Measurements from ENCODE around the gene ACSF3.
"Not testable (repeated sequence)": the region's sequence is repeated elsewhere in the genome, so short reads cannot be mapped to it uniquely, and the experiment has no call there.

Gene ACSF3

DNA sequence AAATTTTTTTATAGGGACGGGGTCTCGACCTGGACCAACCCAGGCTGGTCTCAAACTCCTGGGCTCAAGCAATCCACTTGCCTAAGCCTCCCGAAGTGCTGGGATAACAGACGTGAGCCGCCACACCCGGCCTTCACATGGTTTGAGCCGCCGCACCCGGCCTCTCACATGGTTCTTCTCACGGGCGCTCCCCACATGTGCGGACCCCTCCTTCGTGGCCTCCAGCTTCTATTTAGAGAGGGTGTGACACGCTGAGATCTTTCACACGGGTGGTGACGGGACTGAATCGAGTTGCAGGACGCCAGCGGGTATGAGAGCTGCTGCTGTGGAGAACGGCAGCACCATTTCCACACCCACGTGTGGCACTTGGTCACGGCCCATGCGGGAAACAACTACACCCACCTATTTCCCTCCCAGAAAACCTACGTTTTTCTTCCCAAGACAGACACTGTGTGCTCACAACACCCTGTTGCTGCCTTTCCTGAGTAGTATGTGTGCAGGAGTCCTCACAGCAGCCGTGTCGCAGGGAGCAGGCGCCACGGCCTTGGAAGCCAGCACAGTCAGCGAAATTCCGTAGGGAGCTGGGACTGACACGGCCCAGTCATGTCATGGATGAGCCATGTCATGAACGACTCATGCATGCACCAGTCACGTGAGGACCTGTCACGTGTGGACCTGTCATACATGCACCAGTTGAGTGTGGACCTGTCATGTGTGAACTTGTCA, 20.1 kb upstream of the ACSF3 start:
- no peak for DNase-seq

DNA sequence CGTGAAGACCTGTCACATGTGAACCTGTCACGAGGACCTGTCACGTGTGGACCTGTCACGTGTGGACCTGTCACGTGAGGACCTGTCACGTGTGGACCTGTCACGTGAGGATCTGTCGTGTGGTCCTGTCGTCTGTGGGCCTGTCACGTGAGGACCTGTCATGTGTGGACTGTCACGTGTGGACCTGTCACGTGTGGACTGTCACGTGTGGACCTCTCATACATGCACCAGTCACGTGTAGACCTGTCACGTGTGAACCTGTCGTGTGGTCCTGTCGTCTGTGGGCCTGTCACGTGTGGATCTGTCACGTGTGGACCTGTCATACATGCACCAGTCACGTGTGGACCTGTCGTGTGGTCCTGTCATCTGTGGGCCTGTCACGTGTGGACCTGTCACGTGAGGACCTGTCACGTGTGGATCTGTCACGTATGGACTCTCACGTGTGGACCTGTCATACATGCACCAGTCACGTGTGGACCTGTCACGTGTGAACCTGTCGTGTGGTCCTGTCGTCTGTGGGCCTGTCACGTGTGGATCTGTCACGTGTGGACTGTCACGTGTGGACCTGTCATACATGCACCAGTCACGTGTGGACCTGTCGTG, 19.5 kb upstream of the ACSF3 start:
- DNase-seq = not testable (repeated sequence)

DNA sequence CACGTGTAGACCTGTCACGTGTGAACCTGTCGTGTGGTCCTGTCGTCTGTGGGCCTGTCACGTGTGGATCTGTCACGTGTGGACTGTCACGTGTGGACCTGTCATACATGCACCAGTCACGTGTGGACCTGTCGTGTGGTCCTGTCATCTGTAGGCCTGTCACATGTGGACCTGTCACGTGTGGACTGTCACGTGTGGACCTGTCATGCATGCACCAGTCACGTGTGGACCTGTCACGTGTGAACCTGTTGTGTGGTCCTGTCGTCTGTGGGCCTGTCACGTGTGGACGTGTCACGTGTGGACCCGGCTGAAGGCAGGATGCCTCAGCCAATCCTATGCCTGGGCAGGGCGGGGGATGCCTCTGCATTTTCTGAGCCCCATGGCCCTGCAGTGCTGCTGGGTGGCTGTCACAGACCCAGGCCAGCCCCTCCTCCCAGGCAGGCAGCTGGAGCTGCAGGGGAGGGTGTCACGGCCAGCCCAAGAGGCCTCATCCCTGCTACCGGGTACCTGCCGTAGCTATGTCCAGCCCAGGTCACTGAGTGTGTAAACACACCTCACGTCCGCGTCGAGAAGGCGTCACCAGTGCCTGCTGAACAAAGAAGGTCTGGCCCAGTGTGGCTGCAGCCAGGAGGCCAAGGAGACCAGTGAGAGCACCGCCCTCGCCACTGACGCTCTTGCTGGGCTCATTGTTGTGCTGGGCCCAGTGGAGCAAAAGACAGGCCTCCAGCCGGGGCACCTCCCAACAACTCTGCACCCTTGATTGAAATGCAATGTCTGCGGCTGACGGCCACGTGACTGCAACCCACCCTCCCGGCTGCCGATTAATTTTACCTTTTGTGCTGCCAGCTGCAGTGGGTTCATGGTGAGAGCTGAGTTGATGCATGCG, 18.6 kb upstream of the ACSF3 start:
- no peak for DNase-seq

DNA sequence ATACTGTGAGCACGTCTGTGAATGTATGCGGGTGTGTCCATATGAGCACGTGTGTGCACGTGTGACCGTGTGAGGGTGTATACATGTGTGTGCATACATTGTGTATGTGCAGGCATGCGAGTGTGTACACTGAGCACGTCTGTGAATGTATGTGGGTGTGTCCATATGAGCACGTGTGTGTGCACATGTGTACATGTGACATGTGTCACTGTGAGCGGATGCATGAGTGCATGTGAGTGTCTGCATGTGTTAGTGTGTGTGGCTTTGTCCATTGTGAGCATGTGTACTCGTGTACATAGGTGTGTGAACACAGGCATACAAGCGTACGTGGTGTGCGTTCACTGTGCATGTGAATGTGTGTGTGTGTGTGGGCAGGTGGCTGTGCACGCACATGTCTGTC, 17.5 kb upstream of the ACSF3 start:
- no peak for DNase-seq

DNA sequence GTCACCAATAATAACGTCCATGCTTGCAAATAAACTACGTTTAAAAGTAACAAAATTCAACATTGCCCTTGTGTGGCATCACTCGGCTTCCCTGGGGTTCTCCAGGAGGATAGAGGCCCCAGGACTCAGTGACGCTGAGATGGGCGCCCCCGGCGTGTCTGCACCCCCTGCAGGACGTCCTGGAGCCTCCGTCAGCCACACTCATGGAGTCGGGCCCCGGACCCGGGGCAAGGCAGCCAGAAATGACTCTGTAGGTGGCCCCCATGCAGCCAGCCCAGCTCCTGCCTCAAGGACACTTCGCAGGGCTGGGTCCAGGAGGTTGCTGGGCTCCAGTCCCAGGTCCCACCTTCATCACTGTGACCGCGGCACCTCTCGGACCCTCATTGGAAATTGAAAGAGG, 16.6 kb upstream of the ACSF3 start:
- DNase-seq = no peak

DNA sequence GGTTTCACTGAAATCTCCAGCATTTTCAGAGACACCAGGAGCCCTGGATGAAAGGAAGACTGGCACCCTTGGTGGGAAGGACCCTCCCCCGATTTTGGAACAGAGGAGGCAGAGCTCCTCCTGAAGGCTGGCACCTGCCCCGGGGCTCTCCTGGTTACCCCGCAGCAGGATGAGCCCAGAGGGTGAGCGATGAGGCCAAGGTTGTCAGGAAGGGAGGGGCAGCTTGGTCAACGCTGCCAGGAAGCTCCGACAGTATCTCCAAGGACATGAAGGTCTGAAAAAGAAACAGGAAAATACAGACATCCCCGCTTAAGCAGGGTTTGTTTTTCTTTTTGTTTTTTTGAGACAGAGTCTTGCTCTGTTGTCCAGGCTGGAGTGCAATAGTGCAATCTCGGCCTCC, 15.5 kb upstream of the ACSF3 start:
- DNase-seq = no peak

DNA sequence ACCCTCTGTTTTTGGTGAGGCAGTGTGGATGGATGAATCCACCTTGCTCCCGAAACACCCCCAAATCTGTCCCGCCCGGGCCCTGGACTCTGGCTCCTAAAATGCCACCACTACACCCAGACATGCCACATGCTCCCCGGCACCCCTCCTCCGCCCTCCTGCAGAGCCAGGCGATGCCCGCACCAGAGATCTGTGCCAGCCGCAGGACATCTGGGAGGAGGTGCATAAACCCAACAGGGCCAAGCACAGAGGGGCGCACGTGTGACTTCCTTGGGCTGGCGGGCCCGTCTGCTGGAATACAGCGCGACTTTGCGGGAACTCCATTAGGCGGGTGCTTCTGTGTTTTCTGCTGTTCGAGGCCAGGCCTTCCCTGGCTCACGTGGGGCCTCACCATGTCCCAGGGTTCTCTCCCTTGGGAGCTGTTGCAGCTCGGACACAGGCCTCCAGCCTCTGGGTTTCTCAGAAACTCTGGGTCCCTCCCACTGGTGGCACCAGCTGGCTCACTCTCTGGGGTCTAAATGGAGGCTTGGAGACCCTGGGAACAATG, 14.1 kb upstream of the ACSF3 start:
- no peak for DNase-seq

DNA sequence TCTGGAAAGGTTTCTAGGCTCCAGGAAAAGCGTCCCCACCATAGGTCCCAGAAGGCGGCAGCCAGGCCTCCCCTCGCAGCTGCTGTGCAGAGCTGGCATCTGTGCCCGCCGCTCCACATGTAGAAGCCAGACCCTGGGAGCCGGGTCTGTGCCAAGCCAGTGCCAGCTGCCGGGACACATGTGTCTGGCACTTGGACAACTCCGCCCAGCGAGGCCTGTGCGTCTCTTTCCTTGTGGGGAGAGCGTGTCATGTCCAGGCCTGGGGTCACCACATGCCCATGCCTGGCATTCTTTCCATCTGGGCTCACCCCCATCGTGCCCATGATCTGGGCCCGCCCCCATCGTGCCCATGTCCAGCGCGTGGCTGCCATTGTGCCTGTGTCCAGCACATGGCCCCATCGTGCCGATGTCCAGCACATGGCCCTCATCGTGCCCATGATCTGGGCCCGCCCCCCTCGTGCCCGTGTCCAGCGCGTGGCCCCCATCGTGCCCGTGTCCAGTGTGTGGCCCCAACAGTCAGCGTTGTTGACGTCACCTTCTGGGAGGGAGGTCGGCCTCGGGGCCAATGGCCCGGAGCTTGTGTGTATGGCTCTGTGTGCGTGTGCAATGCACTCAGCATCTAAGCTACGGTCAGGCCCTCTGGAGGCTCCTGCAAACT, 13.3 kb upstream of the ACSF3 start:
- no peak for DNase-seq

DNA sequence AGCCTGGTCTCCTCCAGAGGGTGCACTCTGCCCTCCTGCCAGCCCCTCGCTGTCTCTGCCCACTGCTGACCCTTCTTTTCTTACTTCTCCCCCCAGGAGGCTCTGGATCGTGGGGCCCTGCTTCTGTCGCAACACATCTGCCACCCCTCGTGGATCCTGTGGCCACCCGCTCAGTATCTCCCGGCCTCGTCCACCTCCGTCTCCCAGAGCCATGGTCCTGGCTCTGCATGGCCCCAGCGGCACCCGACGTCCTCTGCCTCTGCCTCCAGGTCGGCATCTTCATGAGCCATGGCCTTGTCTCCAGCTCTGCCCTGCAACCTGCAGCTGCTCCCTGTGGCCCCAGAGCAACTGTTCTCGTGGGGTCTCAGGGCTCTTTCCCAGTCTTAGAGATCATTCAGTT, 12.1 kb upstream of the ACSF3 start:
- no peak for DNase-seq

DNA sequence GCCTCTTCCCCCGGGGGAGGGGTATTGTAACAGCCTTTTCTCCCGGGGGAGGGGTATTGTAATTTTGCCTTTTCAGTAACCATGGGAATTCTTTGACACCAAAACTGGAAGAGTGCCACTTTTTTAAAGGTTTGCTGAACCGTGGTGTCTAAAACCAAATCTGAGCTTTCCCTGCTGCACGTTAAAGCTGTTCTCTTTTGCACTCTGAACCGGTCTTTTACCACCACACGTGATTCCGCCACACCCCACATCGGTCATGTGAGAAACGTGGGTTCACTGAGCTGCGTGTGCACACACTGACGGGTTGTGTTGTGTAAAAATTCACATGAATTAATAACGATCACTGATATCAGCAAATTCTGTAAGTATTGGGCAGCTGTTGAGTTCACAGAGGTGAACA, 9.2 kb upstream of the ACSF3 start:
- DNase-seq = no peak

DNA sequence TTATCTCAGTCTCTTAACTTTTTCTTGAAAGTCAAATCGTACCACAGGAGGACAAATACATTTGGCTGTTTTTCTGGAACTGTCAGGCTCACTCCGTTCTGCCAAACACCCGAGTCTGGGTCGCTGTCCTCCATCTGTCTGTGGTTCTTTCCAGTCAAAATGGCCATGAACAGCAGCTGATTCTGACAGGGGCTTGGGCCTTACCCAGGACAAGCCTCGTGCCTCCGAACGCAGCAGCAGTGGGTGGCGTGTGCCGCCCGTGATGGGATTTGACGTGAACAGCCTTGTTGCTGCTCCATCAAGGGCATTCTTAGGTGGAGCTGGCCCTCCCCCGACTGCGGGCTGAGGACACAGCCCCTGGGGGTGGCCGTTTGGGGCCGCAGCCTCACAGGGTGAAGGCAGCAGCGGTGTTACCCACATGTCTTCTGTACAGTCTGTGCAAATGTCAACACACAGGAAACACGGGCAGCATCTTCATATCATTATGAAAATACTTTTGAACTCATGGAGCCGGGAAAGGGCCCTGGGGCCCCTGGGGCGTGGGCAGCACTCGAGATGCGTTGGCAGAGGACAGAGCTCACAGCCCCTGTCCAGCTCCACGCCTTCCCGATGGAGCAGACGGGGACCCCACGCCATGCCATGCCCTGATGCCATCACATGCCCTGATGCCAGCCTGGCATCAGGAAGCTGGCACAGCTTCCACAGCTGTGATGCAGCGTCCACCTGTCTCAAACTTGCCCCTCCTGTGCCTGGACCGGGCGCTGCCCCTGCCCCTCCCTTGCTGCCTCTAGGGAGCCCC, 8.6 kb upstream of the ACSF3 start:
- DNase-seq = no peak

DNA sequence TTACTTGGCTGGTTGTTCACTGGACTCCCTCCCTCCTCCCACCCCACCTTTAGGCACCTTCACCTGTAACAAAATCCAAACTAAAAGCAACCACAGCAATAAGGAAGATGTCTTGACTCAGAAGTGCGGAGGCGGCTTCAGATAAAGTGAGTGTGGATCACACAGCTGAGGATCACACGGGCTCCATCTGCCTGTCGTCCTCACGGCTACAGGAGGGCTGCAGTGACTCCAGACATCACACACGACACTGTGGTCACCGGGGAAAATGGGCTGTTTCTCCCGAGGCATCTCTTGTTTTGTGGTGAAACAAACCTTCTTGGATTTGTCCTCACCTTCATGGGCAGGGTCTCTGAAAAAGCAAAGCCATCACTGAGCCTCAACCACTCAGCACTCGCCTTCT, 7.9 kb upstream of the ACSF3 start:
- DNase-seq = no peak

DNA sequence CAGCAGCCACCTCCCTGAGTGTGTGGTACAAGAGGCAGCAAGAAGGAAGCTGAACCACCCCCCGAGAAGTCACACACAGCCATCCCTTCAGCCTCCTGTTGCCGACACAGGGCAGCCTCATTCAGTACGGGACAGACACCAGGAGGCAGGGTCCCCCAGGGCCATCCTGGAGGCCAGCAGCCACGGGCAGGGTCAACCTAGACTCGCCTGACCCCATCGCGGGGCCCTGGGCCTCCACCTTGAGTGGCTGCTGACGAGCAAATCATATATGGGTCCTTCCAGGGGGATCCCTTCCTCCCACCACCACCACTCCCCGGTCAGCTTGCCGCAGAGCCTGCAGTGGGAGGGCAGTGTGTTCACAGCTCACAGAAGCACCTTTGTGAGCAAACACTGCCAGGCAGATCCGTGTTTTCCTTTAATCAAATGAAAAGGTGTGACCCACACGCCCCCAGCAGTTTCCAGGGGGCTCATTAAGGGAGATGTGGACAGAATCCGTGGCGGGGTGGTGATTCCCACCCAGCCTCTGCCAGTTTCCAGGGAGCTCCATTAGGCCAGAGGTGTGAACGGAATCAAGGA, 5.6 kb upstream of the ACSF3 start:
- no peak for DNase-seq

DNA sequence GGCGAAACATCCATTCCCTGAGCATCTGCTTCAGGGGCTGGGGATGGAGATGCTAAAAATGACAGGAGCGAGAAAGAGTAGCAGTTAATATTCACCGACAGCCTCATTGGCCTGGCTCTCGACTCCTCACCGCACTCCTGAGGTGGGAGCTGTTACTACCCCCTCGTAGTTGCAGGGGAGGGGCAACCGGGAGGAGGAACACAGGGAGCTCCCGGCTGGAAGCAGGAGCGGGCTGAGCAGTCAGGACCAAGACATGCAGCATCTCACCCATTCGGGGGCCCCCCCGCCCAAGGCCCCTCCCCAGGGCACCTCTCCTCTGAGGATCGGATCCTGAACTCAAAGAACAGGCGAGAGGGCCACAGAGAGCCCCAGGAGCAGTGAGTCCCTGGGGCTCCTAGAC, 4.5 kb upstream of the ACSF3 start:
- DNase-seq = no peak

DNA sequence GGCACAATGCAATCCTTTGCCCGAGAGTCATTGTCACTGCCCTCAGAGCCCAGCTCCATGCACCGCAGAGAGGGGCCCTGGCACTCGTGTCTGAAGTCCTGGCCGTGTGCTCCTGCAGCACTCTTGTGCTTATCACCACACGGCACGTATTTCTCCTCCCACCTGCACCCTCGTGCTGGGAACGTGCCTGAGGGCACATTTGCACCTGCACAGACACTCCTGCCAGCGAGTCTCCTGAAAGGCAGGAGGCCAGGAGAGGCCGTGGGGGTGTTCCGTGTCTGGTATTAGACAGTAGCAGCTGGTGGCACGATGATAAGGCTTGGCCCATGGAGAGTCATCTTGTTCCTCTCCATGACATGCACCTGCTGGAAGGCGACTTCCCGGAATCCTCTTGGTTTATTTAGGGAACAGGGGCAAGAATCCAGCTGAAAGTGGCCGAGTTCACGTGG, 3.4 kb upstream of the ACSF3 start:
- DNase-seq = no peak

DNA sequence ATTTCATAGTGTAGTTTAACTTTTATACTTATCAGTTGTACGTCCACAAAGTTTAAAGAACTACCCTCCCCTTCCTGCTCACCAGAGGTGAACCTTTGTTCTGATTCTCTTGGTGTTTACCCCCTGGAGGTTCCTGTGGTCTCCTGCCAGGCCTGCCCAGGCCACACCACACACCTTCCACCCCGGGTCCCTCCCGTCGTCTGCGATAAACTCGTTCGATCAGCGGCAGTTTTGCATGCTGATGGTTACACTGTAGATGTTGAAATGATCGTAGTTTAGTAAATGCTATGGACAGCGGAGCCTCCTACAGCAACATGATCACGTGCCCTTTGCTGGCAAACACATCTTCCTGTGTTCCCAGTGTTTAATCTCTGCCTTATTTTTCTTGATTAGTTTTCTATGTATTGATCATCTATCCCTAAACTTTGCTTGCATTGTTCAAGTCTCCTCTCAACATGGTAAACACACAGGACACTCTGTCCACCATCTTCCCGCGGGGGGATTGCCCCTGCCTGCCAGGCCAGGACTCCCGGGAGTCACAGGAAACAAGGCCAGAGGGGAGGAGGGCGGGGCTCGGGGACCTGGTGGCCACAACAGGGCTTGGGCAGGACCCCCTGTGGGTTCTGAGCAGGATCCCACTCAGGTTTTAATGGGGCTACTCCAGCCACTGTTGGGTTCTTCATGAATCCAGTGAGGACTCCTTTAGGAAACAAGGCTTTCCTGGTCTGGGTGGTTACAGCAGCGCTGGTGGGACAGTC, 2.8 kb upstream of the ACSF3 start:
- no peak for DNase-seq

DNA sequence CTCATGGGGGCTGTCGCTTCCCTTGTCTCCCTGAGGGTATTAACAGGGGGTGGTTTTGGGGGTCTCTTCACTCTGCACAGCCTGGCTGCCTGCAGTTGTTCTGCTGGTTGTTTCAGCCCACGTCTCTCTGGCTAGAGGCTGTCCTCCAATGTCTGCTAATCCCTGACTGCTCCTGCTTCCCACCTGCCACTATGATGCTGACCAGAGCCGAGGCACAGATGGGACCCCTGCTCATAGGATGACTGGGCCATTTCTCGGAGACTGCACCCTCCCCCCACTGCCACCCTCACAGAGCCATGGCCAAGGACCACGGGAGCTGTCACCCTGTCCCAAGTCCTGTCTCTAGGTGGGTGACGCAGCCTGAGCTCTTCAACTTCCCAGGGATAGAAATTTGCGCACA, 1.6 kb upstream of the ACSF3 start:
- DNase-seq = no peak

DNA sequence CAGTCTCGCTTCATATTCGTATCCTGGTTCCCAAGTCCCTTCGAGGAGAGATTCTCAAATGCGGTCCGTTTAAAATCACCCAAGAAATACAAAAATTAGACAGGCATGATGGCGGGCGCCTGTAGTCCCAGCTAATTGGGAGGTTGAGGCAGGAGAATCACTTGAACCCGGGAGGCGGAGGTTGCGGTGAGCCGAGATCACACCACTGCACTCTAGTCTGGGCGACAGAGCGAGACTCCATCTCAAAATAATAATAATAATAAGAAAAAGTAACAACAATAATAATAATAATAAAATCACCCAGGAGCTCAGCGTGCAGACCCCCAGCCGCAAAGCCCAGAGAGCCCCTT, 425 bp upstream of the ACSF3 start:
- DNase-seq = not testable (repeated sequence)

DNA sequence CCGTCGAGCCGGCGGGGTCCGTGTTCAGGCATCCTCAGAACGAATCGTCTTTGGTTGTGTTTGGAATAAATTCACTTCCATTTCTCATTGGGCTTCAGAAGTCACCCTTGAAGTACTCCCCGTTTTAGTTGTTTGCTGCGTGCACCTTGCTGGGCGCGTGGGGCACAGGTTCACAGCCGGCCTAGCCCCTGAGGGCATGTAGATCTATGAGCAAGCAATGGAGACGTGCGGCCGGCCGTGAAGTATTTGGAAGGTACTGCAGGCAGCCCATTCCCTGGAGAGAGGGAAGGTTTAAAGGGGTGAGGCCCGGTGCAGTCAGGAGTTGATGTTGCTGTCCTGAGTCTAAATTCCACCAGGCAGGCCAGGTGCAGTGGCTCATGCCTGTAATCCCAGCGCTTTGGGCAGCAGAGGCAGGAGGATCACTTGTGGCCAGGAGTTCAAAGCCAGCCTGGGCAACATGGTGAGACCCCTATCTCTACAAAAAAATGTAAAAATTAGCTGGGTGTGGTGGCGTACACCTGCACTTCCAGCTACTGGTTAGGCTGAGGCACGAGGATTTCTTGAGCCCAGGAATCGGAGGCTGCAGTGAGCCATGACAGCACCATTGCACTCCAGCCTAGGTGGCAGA, 714 bp downstream of the ACSF3 start:
- DNase-seq = peak; percentile 37

DNA sequence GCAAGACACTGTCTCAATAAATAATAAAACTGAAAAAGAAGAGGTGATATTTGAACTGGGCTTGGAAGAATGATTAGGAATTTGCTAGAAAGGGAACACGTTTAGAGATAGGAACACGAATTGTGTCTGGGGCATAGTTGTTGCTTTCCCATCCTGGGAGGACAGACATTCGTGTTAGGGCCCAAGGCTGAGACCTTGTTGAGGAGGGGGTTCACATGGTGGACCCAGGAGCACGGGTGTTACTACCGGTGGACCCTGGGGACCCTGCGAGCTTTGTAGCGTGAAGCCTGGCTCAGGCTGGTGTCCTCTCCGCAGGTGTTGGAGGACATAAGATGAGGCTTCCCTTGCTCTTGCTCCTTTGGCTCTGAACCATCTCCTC, 1.2 kb downstream of the ACSF3 start:
- DNase-seq = no peak

DNA sequence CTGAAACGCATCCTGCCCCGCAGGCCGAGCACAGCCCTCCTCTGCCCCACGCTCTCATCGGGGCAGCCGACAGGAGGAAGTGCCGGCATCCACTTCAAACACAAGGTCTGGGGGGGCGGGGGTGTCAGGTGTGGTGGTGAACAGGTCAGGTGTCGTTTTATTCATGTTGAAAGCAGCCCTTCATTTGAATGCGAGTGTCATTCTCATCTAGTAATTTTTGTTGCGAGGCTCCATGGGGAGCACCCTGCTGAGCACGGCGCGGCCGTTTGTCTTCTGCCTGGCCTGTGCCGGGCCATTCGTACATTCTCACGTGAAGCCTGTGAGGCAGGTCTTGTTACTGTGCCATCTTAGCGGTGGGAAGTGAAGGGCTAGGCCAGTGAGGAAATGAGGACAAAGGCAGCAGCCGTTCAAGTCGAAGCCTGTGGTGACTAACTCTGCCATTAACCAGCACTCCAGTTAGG, 1.9 kb downstream of the ACSF3 start:
- DNase-seq = peak; percentile 49
